ENCODE data around the gene SCARF1.

DNA sequence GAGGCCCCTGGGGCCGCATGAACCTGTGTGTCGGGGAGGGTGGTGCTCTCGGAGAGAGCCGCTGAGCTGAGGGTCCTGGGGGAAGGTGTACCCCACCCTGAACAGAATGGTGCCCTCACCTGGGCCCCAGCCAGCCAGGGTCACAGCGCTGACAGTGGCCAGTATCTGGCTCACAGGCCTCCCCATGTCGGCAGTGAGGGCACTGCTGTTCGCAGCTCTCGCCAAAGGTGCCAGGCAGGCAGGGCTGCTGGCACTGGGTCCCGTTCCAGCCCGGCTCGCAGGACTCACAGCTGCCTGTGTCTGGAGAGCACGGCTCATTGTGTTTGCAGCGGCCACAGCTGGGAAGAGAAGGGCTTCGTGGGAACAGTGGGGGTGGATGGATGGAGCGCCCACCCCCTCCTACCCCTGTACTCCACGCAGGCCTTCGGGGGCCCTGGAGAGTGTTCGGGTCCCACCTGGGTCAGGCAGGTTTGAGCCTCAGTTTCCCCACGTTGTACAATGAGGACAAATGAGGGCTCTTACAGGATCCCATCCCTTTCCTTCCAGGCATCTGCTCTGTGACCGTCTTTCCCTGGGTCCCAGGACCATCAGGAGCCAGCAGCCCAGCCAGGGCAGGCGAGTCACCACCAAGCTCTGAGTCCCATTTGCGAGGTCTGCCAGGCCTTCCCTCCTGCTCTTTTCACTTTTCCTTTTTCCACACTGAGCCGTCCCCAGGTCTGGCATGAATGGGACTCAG, 5.0 kb downstream of the SCARF1 start:
- TF ChIP-seq, protein P1, sequence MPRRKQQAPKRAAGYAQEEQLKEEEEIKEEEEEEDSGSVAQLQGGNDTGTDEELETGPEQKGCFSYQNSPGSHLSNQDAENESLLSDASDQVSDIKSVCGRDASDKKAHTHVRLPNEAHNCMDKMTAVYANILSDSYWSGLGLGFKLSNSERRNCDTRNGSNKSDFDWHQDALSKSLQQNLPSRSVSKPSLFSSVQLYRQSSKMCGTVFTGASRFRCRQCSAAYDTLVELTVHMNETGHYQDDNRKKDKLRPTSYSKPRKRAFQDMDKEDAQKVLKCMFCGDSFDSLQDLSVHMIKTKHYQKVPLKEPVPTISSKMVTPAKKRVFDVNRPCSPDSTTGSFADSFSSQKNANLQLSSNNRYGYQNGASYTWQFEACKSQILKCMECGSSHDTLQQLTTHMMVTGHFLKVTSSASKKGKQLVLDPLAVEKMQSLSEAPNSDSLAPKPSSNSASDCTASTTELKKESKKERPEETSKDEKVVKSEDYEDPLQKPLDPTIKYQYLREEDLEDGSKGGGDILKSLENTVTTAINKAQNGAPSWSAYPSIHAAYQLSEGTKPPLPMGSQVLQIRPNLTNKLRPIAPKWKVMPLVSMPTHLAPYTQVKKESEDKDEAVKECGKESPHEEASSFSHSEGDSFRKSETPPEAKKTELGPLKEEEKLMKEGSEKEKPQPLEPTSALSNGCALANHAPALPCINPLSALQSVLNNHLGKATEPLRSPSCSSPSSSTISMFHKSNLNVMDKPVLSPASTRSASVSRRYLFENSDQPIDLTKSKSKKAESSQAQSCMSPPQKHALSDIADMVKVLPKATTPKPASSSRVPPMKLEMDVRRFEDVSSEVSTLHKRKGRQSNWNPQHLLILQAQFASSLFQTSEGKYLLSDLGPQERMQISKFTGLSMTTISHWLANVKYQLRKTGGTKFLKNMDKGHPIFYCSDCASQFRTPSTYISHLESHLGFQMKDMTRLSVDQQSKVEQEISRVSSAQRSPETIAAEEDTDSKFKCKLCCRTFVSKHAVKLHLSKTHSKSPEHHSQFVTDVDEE (CRISPR knock-in tag; IDR thresholded peaks at IDR 0.05), result no peak
- TF ChIP-seq, protein P2, sequence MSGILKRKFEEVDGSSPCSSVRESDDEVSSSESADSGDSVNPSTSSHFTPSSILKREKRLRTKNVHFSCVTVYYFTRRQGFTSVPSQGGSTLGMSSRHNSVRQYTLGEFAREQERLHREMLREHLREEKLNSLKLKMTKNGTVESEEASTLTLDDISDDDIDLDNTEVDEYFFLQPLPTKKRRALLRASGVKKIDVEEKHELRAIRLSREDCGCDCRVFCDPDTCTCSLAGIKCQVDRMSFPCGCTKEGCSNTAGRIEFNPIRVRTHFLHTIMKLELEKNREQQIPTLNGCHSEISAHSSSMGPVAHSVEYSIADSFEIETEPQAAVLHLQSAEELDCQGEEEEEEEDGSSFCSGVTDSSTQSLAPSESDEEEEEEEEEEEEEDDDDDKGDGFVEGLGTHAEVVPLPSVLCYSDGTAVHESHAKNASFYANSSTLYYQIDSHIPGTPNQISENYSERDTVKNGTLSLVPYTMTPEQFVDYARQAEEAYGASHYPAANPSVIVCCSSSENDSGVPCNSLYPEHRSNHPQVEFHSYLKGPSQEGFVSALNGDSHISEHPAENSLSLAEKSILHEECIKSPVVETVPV (CRISPR knock-in tag; IDR thresholded peaks at IDR 0.05), result no peak
- no peak for TF ChIP-seq ZNF8 (CRISPR knock-in tag; IDR thresholded peaks at IDR 0.05)
- TF ChIP-seq ARNTL (CRISPR knock-in tag; IDR thresholded peaks at IDR 0.05; ENCODE audit: borderline replicate concordance, low read depth), result no peak
- no peak for TF ChIP-seq ZFP3 (CRISPR knock-in tag; IDR thresholded peaks at IDR 0.05)
- TF ChIP-seq RARB (CRISPR knock-in tag; IDR thresholded peaks at IDR 0.05), result no peak
- no peak for TF ChIP-seq ISL1 (CRISPR knock-in tag; IDR thresholded peaks at IDR 0.05)
- no peak for TF ChIP-seq CREB5 (CRISPR knock-in tag; IDR thresholded peaks at IDR 0.05; ENCODE audit: low read depth)
- TF ChIP-seq POU6F1 (CRISPR knock-in tag; IDR thresholded peaks at IDR 0.05; ENCODE audit: borderline replicate concordance, low read depth), result no peak
- TF ChIP-seq, protein P3, sequence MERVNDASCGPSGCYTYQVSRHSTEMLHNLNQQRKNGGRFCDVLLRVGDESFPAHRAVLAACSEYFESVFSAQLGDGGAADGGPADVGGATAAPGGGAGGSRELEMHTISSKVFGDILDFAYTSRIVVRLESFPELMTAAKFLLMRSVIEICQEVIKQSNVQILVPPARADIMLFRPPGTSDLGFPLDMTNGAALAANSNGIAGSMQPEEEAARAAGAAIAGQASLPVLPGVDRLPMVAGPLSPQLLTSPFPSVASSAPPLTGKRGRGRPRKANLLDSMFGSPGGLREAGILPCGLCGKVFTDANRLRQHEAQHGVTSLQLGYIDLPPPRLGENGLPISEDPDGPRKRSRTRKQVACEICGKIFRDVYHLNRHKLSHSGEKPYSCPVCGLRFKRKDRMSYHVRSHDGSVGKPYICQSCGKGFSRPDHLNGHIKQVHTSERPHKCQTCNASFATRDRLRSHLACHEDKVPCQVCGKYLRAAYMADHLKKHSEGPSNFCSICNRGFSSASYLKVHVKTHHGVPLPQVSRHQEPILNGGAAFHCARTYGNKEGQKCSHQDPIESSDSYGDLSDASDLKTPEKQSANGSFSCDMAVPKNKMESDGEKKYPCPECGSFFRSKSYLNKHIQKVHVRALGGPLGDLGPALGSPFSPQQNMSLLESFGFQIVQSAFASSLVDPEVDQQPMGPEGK (CRISPR knock-in tag; IDR thresholded peaks at IDR 0.05; ENCODE audit: borderline replicate concordance), result no peak
- no peak for TF ChIP-seq BACH2 (CRISPR knock-in tag; IDR thresholded peaks at IDR 0.05; ENCODE audit: borderline replicate concordance)
- no peak for TF ChIP-seq ZFP30 (CRISPR knock-in tag; IDR thresholded peaks at IDR 0.05)
- no peak for TF ChIP-seq GLIS3 (CRISPR knock-in tag; IDR thresholded peaks at IDR 0.05)
